ENCODE results near the gene COA1. TPM values are rescaled to one million over a fixed set of nuclear protein-coding genes. Genes with fewer than 3 reads are reported as not detected.

Gene COA1
- total RNA-seq, 2 experiments from 2014 or later = 63.9 to 96.0 TPM

- H3K4me2 ChIP-seq (ENCODE audit: low read length) = peak overlapping the region; percentile 91
- ChIA-PET POLR2A (interaction anchor here (1.0 to 1.1 kb wide), 2 partner anchors 57 to 59 kb away, joined by 3 read pairs; no protein-coding TSS in a partner anchor), CTCF (ENCODE audit: unreplicated experiment) (no interaction called here)
- BruUV-seq (replicated peaks) = no TSS peak
- peaks cover 100% of the 10 kb centered on the region for H3K79me2 ChIP-seq (ENCODE audit: insufficient read depth, low read depth, low read length)
- H2AFZ ChIP-seq (ENCODE audit: low read length) = no peak overlapping the region
- peaks cover 24% of the 10 kb centered on the region for H4K20me1 ChIP-seq (ENCODE audit: insufficient read depth, low read length)
- H3K9me2 ChIP-seq (ENCODE audit: insufficient read depth, low read length) = no peaks in the 10 kb centered on the region
- no peak for DNase-seq (ENCODE audit: low spot score)
- TF ChIP-seq CTCF (conservative IDR thresholded peaks at IDR 0.05; ENCODE audit: low read length) (no peak), EZH2phosphoT487 (IDR thresholded peaks at IDR 0.05; ENCODE audit: borderline replicate concordance, low read depth, low read length) (no peak)
- H3K36me3 ChIP-seq (ENCODE audit: insufficient read depth, low read length) = peaks cover 5% of the 10 kb centered on the region
- no peak overlapping the region for H3K4me3 ChIP-seq (ENCODE audit: low read depth, low read length, poor library complexity, severe bottlenecking)
- no peaks in the 10 kb centered on the region for H3K9me3 ChIP-seq (ENCODE audit: low read length)
- peaks cover 90% of the 10 kb centered on the region for H3K4me1 ChIP-seq (ENCODE audit: insufficient read depth, low read length, poor library complexity, severe bottlenecking)
- intact Hi-C loops (cut with micrococcal nuclease; ENCODE audit: unreplicated experiment) = loop anchor here (10.0 kb wide), 2 partner anchors 515 to 655 kb away; partner anchors contain the start of genes MRPL32 and PSMA2
- H3K27ac ChIP-seq (ENCODE audit: low read depth, low read length, poor library complexity, severe bottlenecking) = no peak overlapping the region
These were observed 139.6 kb downstream of the COA1 start for GRCh38 chr7:43589728-43590127.

Other genes with a start within 250 kb of the COA1 start
- 28.7 and 32.4 TPM in 2 replicates for gene STK17A, start 146.4 kb downstream of the COA1 start, total RNA-seq (2014; rRNA removed; shearing (Covaris generic))
- 25.8 and 31.0 TPM in 2 replicates for gene STK17A, start 146.4 kb downstream of the COA1 start, total RNA-seq (2022)
- gene BLVRA, start 29.2 kb upstream of the COA1 start, total RNA-seq (2014; rRNA removed; shearing (Covaris generic)) = not detected in 2 replicates
- gene BLVRA, start 29.2 kb upstream of the COA1 start, total RNA-seq (2022) = 0.70 and 0.91 TPM in 2 replicates
- 60.6 and 65.1 TPM in 2 replicates for gene MRPS24, start 140.0 kb upstream of the COA1 start, total RNA-seq (2014; rRNA removed; shearing (Covaris generic))
- 83.4 and 89.7 TPM in 2 replicates for gene MRPS24, start 140.0 kb upstream of the COA1 start, total RNA-seq (2022)
- 2.3 and 4.7 TPM in 2 replicates for gene URGCP, start 177.1 kb upstream of the COA1 start, total RNA-seq (2014; rRNA removed; shearing (Covaris generic))
- 6.5 and 6.8 TPM in 2 replicates for gene URGCP, start 177.1 kb upstream of the COA1 start, total RNA-seq (2022)
- gene UBE2D4, start 196.9 kb upstream of the COA1 start, total RNA-seq (2014; rRNA removed; shearing (Covaris generic)) = 2.8 and 13.9 TPM in 2 replicates
- 3.8 and 5.5 TPM in 2 replicates for gene UBE2D4, start 196.9 kb upstream of the COA1 start, total RNA-seq (2022)